Mesothelial cell of epicardium (in vitro differentiated cells): Measurements from ENCODE around the gene TRAPPC14. TPM values are rescaled to one million over a fixed set of nuclear protein-coding genes. Genes with fewer than 3 reads are reported as not detected.
A peak's percentile ranks its signal among the peaks of the same experiment; 100 is the strongest.
"Not testable (repeated sequence)": the region's sequence is repeated elsewhere in the genome, so short reads cannot be mapped to it uniquely, and the experiment has no call there.

Experiments
- DNase-seq, 2 experiments: peaks; one replicate each; pipeline ENCODE4 v3.0.0; 2021; ENCODE audit warnings: low spot score in 2 of 2; ENCODE audit not compliant: unreplicated experiment in 2 of 2
- H3K27ac Mint-ChIP-seq: 2 replicates; pipeline ENCODE4 v1.8.0; 2021; ENCODE audit warnings: mixed read lengths
- H3K27me3 Mint-ChIP-seq: 2 replicates; pipeline ENCODE4 v1.8.0; 2021; ENCODE audit warnings: low read depth, mixed read lengths
- H3K36me3 Mint-ChIP-seq: 2 replicates; pipeline ENCODE4 v1.8.0; 2021; ENCODE audit warnings: mixed read lengths
- H3K4me1 Mint-ChIP-seq: 2 replicates; pipeline ENCODE4 v1.8.0; 2021; ENCODE audit warnings: mixed read lengths
- H3K4me3 Mint-ChIP-seq: 2 replicates; pipeline ENCODE4 v1.8.0; 2021; ENCODE audit warnings: mild to moderate bottlenecking, moderate library complexity, mixed read lengths
- H3K9me3 Mint-ChIP-seq: 2 replicates; pipeline ENCODE4 v1.8.0; 2021; ENCODE audit warnings: mixed read lengths
- CTCF ChIP-seq: fragments of 200-600 bp; sonication (generic); IDR thresholded peaks from one replicate; pipeline ENCODE4 v1.5.0; 2021; ENCODE audit warnings: antibody characterized with exemption; ENCODE audit not compliant: unreplicated experiment
- total RNA-seq: library from RNA; stranded (reverse); gene quantifications from 3 replicates; pipeline ENCODE4 v1.2.1, GENCODE V29; 2021

TRAPPC14 gene
- total RNA-seq, 1 donor from 2014 or later, result 23.3 TPM

GRCh38 chr7:100132126-100132525, 26.4 kb downstream of the TRAPPC14 start:
- no peak overlapping the region for H3K27ac Mint-ChIP-seq
- no peak overlapping the region for H3K4me3 Mint-ChIP-seq
- peaks cover 13% of the 10 kb centered on the region for H3K4me1 Mint-ChIP-seq
- H3K36me3 Mint-ChIP-seq, result no peaks in the 10 kb centered on the region
- no peak for DNase-seq
- H3K27me3 Mint-ChIP-seq, result no peaks in the 10 kb centered on the region
- TF ChIP-seq CTCF, result no peak
- H3K9me3 Mint-ChIP-seq, result no peaks in the 10 kb centered on the region

- TF ChIP-seq CTCF, result peak; percentile 87
- Mint-ChIP-seq H3K4me1 (peaks cover 22% of the 10 kb centered on the region), H3K36me3 (no peaks in the 10 kb centered on the region), H3K27me3 (no peaks in the 10 kb centered on the region), H3K9me3 (no peaks in the 10 kb centered on the region), H3K27ac (no peak overlapping the region), H3K4me3 (no peak overlapping the region)
- DNase-seq, result peak; percentile 76 to 92
Measured at GRCh38 chr7:100130608-100131453, 27.7 kb downstream of the TRAPPC14 start.

GRCh38 chr7:100130220-100130607, 28.3 kb downstream of the TRAPPC14 start:
- not testable (repeated sequence) for H3K27ac Mint-ChIP-seq, DNase-seq, H3K9me3 Mint-ChIP-seq, H3K4me3 Mint-ChIP-seq, H3K27me3 Mint-ChIP-seq, H3K36me3 Mint-ChIP-seq
- peaks cover 25% of the 10 kb centered on the region for H3K4me1 Mint-ChIP-seq

- H3K27ac Mint-ChIP-seq, result peak overlapping the region; percentile 83
- no peaks in the 10 kb centered on the region for H3K27me3 Mint-ChIP-seq
- H3K4me3 Mint-ChIP-seq, result peak overlapping the region; percentile 96
- no peak for TF ChIP-seq CTCF
- H3K4me1 Mint-ChIP-seq, result peaks cover 25% of the 10 kb centered on the region
- H3K36me3 Mint-ChIP-seq, result no peaks in the 10 kb centered on the region
- no peak for DNase-seq
- no peaks in the 10 kb centered on the region for H3K9me3 Mint-ChIP-seq
Measured at GRCh38 chr7:100128637-100128963, 29.9 kb downstream of the TRAPPC14 start.

- Mint-ChIP-seq H3K9me3 (no peaks in the 10 kb centered on the region), H3K36me3 (no peaks in the 10 kb centered on the region), H3K4me3 (peak overlapping the region; percentile 96), H3K27ac (peak overlapping the region; percentile 83), H3K27me3 (no peaks in the 10 kb centered on the region), H3K4me1 (peaks cover 25% of the 10 kb centered on the region)
- DNase-seq, result peak in 1 of 2 experiments; percentile 59
- no peak for TF ChIP-seq CTCF
Measured at GRCh38 chr7:100127866-100128636, 30.5 kb downstream of the TRAPPC14 start.
